ENCODE data around the gene LRRC2. TPM values are rescaled to one million over a fixed set of nuclear protein-coding genes. Genes with fewer than 3 reads are reported as not detected.

The LRRC2 gene
- total RNA-seq, 1 experiment from 2014 or later = 2.6 TPM

- no peak overlapping the region for H4K91ac ChIP-seq (ENCODE audit: insufficient read length, low read depth, low read length)
- H3K27ac Mint-ChIP-seq = no peak overlapping the region
- WGBS (ENCODE audit: extremely low coverage, insufficient read length, low lambda C conversion rate) = no CpG with 5 or more reads among the region's 5 CpGs
Measured at GRCh38 chr3:46478341-46478740, 87.8 kb downstream of the LRRC2 start.

More at GRCh38 chr3:46478341-46478740, 87.8 kb downstream of the LRRC2 start:
- no peak overlapping the region for H2BK5ac ChIP-seq (ENCODE audit: insufficient read length, low read length)
- H4K5ac ChIP-seq (ENCODE audit: insufficient read length, low read depth, low read length) = no peak overlapping the region
- DNase-seq = no peak
- no peak overlapping the region for H3K56ac ChIP-seq (ENCODE audit: insufficient read length, low read depth, low read length)
- Mint-ChIP-seq H3K4me3 (no peak overlapping the region), H3K27me3 (ENCODE audit: low read depth) (peaks cover 9% of the 10 kb centered on the region), H3K4me1 (no peaks in the 10 kb centered on the region), H3K36me3 (ENCODE audit: insufficient read depth in 1 of 3, low read depth in 3 of 3) (peaks cover 4 to 14% (median 6%) of the 10 kb centered on the region in 3 experiments; a peak in 6 of 7 replicates), H3K9me3 (peaks cover 10 to 12% of the 10 kb centered on the region in 2 experiments)
- no peak overlapping the region for H2BK15ac ChIP-seq (ENCODE audit: low read depth, low read length)
- no peak overlapping the region for H3K18ac ChIP-seq (ENCODE audit: insufficient read length, low read depth, low read length)
- no peaks in the 10 kb centered on the region for H3K79me1 ChIP-seq (ENCODE audit: insufficient read depth, low read depth, low read length, poor library complexity, severe bottlenecking)
- H2AK5ac ChIP-seq (ENCODE audit: insufficient read length, low read length) = no peak overlapping the region
- no peak overlapping the region for H4K8ac ChIP-seq (replicated peaks; ENCODE audit: insufficient read length, low read depth, low read length)
- H2BK120ac ChIP-seq (ENCODE audit: low read depth, low read length, poor library complexity, severe bottlenecking) = no peak overlapping the region
- H2BK12ac ChIP-seq (ENCODE audit: insufficient read length, low read depth, low read length) = no peak overlapping the region
- no peak overlapping the region for H3K23ac ChIP-seq (ENCODE audit: insufficient read length, low read depth, low read length)
- H3K27me3 ChIP-seq (ENCODE audit: insufficient read depth, low read length) = no peaks in the 10 kb centered on the region
- no peaks in the 10 kb centered on the region for H4K20me1 ChIP-seq (ENCODE audit: control insufficient read depth, insufficient read depth, insufficient read length)
- no peak overlapping the region for H2AFZ ChIP-seq (ENCODE audit: low read length)
- no peak for TF ChIP-seq CTCF (conservative IDR thresholded peaks at IDR 0.05)
- no peaks in the 10 kb centered on the region for H3K23me2 ChIP-seq (ENCODE audit: insufficient read length, low read depth, low read length, poor library complexity, severe bottlenecking)
- H3K9ac ChIP-seq (ENCODE audit: extremely low read depth, insufficient read length, low read length) = no peak overlapping the region
- H2BK20ac ChIP-seq (ENCODE audit: low read depth, low read length, poor library complexity, severe bottlenecking) = no peak overlapping the region
- no peak overlapping the region for H3T11ph ChIP-seq (ENCODE audit: low read length)
- H3K4me1 ChIP-seq (ENCODE audit: insufficient read depth, low read length) = no peaks in the 10 kb centered on the region
- no peak overlapping the region for H3K27ac ChIP-seq (ENCODE audit: insufficient read length, low read depth, low read length)
- no peak overlapping the region for H3K4ac ChIP-seq (ENCODE audit: low read depth, low read length)
- no peaks in the 10 kb centered on the region for H3K79me2 ChIP-seq (ENCODE audit: insufficient read depth, low read length)
- no peaks in the 10 kb centered on the region for H3K9me3 ChIP-seq (ENCODE audit: control insufficient read depth, low read depth, low read length)
- H3K4me2 ChIP-seq (ENCODE audit: insufficient read depth, insufficient read length, low read length) = no peak overlapping the region
- H3K14ac ChIP-seq (ENCODE audit: insufficient read depth, low read length) = no peak overlapping the region
